ENCODE measurements around the gene ARHGAP18. TPM values are rescaled to one million over a fixed set of nuclear protein-coding genes. Genes with fewer than 3 reads are reported as not detected.

Gene ARHGAP18
- total RNA-seq, 1 experiment from 2014 or later: 2.4 TPM

DNA sequence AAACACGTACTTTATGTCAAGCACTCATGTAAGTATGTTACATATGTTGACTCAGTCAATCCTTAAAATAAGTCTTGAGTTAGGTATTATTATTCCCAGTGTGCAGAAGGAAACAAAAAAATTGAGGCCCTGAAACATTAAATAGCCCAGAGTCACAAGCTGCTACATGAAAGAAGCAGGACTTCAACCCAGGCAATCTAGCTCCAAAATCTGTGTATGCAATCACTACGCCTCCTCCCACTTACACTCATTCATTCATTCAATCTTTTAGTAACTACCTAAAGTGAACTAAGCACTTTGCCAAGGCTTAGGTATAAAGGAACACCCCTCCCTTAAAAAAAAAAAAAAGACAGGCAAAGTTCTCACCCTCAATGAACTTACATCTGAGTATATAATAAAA is 9.3 kb downstream of the ARHGAP18 start:
- Histone ChIP-seq H4K91ac (ENCODE audit: insufficient read length, low read depth, low read length) (no peak overlapping the region), H4K5ac (ENCODE audit: insufficient read length, low read depth, low read length) (no peak overlapping the region), H2BK12ac (ENCODE audit: insufficient read length, low read depth, low read length) (no peak overlapping the region), H4K8ac (replicated peaks; ENCODE audit: insufficient read length, low read depth, low read length) (no peak overlapping the region), H3K27ac (ENCODE audit: insufficient read length, low read depth, low read length) (no peak overlapping the region), H3K18ac (ENCODE audit: insufficient read length, low read depth, low read length) (no peak overlapping the region), H3K4ac (ENCODE audit: low read depth, low read length) (no peak overlapping the region), H3K79me2 (ENCODE audit: insufficient read depth, low read length) (no peaks in the 10 kb centered on the region), H3K4me1 (ENCODE audit: insufficient read depth, low read length) (no peaks in the 10 kb centered on the region), H3K79me1 (ENCODE audit: insufficient read depth, low read depth, low read length, poor library complexity, severe bottlenecking) (no peaks in the 10 kb centered on the region), H3K14ac (ENCODE audit: insufficient read depth, low read length) (no peak overlapping the region), H3K56ac (ENCODE audit: insufficient read length, low read depth, low read length) (no peak overlapping the region), H3K27me3 (ENCODE audit: insufficient read depth, low read length) (no peaks in the 10 kb centered on the region), H3K23ac (ENCODE audit: insufficient read length, low read depth, low read length) (no peak overlapping the region), H3T11ph (ENCODE audit: low read length) (no peak overlapping the region), H3K23me2 (ENCODE audit: insufficient read length, low read depth, low read length, poor library complexity, severe bottlenecking) (no peaks in the 10 kb centered on the region), H2BK20ac (ENCODE audit: low read depth, low read length, poor library complexity, severe bottlenecking) (no peak overlapping the region), H3K4me2 (ENCODE audit: insufficient read depth, insufficient read length, low read length) (no peak overlapping the region), H3K9me3 (ENCODE audit: control insufficient read depth, low read depth, low read length) (no peaks in the 10 kb centered on the region), H2BK15ac (ENCODE audit: low read depth, low read length) (no peak overlapping the region), H2BK120ac (ENCODE audit: low read depth, low read length, poor library complexity, severe bottlenecking) (no peak overlapping the region), H2AFZ (ENCODE audit: low read length) (no peak overlapping the region), H2AK5ac (ENCODE audit: insufficient read length, low read length) (no peak overlapping the region), H2BK5ac (ENCODE audit: insufficient read length, low read length) (no peak overlapping the region), H3K9ac (ENCODE audit: extremely low read depth, insufficient read length, low read length) (no peak overlapping the region), H4K20me1 (ENCODE audit: control insufficient read depth, insufficient read depth, insufficient read length) (no peaks in the 10 kb centered on the region)
- H3K27me3 Mint-ChIP-seq (ENCODE audit: low read depth): no peaks in the 10 kb centered on the region
- no peak for DNase-seq
- H3K4me1 Mint-ChIP-seq: peaks cover 9 to 12% of the 10 kb centered on the region in 2 experiments
- WGBS (ENCODE audit: extremely low coverage, insufficient read length, low lambda C conversion rate): no CpG with 5 or more reads among the region's 2 CpGs
- no peak overlapping the region for H3K27ac Mint-ChIP-seq
- H3K36me3 Mint-ChIP-seq (ENCODE audit: insufficient read depth in 1 of 3, low read depth in 3 of 3): no peaks in the 10 kb centered on the region; a peak in 2 of 7 replicates
- H3K4me3 Mint-ChIP-seq: no peak overlapping the region
- H3K9me3 Mint-ChIP-seq: no peaks in the 10 kb centered on the region
- TF ChIP-seq, protein P1, sequence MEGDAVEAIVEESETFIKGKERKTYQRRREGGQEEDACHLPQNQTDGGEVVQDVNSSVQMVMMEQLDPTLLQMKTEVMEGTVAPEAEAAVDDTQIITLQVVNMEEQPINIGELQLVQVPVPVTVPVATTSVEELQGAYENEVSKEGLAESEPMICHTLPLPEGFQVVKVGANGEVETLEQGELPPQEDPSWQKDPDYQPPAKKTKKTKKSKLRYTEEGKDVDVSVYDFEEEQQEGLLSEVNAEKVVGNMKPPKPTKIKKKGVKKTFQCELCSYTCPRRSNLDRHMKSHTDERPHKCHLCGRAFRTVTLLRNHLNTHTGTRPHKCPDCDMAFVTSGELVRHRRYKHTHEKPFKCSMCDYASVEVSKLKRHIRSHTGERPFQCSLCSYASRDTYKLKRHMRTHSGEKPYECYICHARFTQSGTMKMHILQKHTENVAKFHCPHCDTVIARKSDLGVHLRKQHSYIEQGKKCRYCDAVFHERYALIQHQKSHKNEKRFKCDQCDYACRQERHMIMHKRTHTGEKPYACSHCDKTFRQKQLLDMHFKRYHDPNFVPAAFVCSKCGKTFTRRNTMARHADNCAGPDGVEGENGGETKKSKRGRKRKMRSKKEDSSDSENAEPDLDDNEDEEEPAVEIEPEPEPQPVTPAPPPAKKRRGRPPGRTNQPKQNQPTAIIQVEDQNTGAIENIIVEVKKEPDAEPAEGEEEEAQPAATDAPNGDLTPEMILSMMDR (conservative IDR thresholded peaks at IDR 0.05): no peak
